SK-N-SH (cell line): ENCODE results near the gene DMGDH. TPM values are rescaled to one million over a fixed set of nuclear protein-coding genes. Genes with fewer than 3 reads are reported as not detected.

ENCODE experiments used
- CTCF ChIA-PET: fragments of 300-600, 350-600 bp; formaldehyde crosslinking; extraction: SDS; loops from one replicate; lab custom pipeline; 2021; lab: Yijun Ruan, JAX
- POLR2A ChIA-PET: fragments of 350-600 bp; sonication (Branson Sonifier 250); formaldehyde crosslinking; extraction: SDS; loops from one replicate; lab custom pipeline; 2020; ENCODE audit warnings: antibody characterized with exemption, inconsistent platforms; lab: Yijun Ruan, JAX
- DNase-seq: peaks from one replicate; pipeline ENCODE4 v3.0.0; 2012
- H2AFZ ChIP-seq: fragments of 200-600 bp; sonication (generic); 2 replicates; pipeline ENCODE4 v1.8.1; 2016; ENCODE audit warnings: antibody characterized with exemption, mild to moderate bottlenecking, low read depth
- H3F3A ChIP-seq: fragments of 200-600 bp; sonication (generic); replicated peaks from 2 replicates; pipeline ENCODE3; 2016; ENCODE audit warnings: antibody characterized with exemption, mild to moderate bottlenecking; ENCODE audit not compliant: insufficient read depth
- H3K27ac ChIP-seq, 2 experiments: fragments of 200-500 bp in 1 of 2; fragments of 200-600 bp in 1 of 2; sonication (Bioruptor generic) in 1 of 2; sonication (generic), shearing (Covaris generic) in 1 of 2; 2 replicates each; pipeline versions ENCODE4 v1.5.1 to v1.6.1; 2014 to 2016; ENCODE audit warnings: low read depth in 2 of 2, inconsistent platforms in 1 of 2, low read length in 1 of 2, mild to moderate bottlenecking in 1 of 2, mixed read lengths in 1 of 2
- H3K27me3 ChIP-seq: fragments of 200-600 bp; sonication (generic), shearing (Covaris generic); 2 replicates; pipeline ENCODE4 v1.6.1; 2016; ENCODE audit warnings: mixed run types; ENCODE audit not compliant: insufficient read depth
- H3K36me3 ChIP-seq, 2 experiments: fragments of 200-500 bp in 1 of 2; fragments of 200-600 bp in 1 of 2; sonication (Bioruptor generic) in 1 of 2; sonication (generic) in 1 of 2; replicated peaks in 1 of 2; 2 replicates each; pipeline versions ENCODE3 to v1.5.1; 2014 to 2016; ENCODE audit warnings: low read length in 1 of 2, mild to moderate bottlenecking in 1 of 2; ENCODE audit not compliant: insufficient read depth in 2 of 2, control insufficient read depth in 1 of 2
- H3K4me1 ChIP-seq, 2 experiments: fragments of 200-500 bp in 1 of 2; fragments of 200-600 bp in 1 of 2; sonication (Bioruptor generic) in 1 of 2; sonication (generic), shearing (Covaris generic) in 1 of 2; 2 replicates each; pipeline versions ENCODE4 v1.5.1 to v1.6.1; 2014 to 2016; ENCODE audit warnings: low read depth in 1 of 2, low read length in 1 of 2, mixed run types in 1 of 2; ENCODE audit not compliant: insufficient read depth in 2 of 2, control insufficient read depth in 1 of 2
- H3K4me2 ChIP-seq: fragments of 200-600 bp; sonication (generic), shearing (Covaris generic); 2 replicates; pipeline ENCODE4 v1.6.1; 2017; ENCODE audit warnings: mixed run types
- H3K4me3 ChIP-seq, 2 experiments: fragments of 200-500 bp in 1 of 2; fragments of 200-600 bp in 1 of 2; sonication (Bioruptor generic) in 1 of 2; sonication (generic), shearing (Covaris generic) in 1 of 2; 2 replicates each; pipeline versions ENCODE4 v1.5.1 to v1.8.1; 2014 to 2016; ENCODE audit warnings: low read depth in 2 of 2, inconsistent platforms in 1 of 2, low read length in 1 of 2, mild to moderate bottlenecking in 1 of 2, mixed read lengths in 1 of 2, moderate library complexity in 1 of 2
- H3K79me2 ChIP-seq: fragments of 200-600 bp; sonication (generic); 2 replicates; pipeline ENCODE4 v1.8.1; 2017; ENCODE audit warnings: mild to moderate bottlenecking; ENCODE audit not compliant: insufficient read depth
- H3K9ac ChIP-seq: fragments of 200-600 bp; sonication (generic); 2 replicates; pipeline ENCODE4 v1.6.1; 2017; ENCODE audit warnings: mixed run types
- H3K9me2 ChIP-seq: fragments of 200-600 bp; sonication (generic); 2 replicates; pipeline ENCODE4 v1.6.1; 2017; ENCODE audit warnings: mixed run types
- H3K9me3 ChIP-seq: fragments of 200-600 bp; sonication (generic); 2 replicates; pipeline ENCODE4 v1.6.1; 2017; ENCODE audit warnings: mixed run types, mild to moderate bottlenecking, moderate library complexity
- H4K20me1 ChIP-seq: fragments of 200-600 bp; sonication (generic); 2 replicates; pipeline ENCODE4 v1.6.1; 2017; ENCODE audit warnings: mild to moderate bottlenecking, mixed run types; ENCODE audit not compliant: insufficient read depth
- CHD2 ChIP-seq: fragments of 150-350 bp; IDR thresholded peaks from 2 replicates; pipeline ENCODE4 v1.6.1; 2018; ENCODE audit warnings: low read length; ENCODE audit not compliant: partially characterized antibody
- CTCF ChIP-seq: fragments of 200-600 bp; sonication (generic); IDR thresholded peaks from 2 replicates; pipeline ENCODE4 v1.6.1; 2017; ENCODE audit warnings: antibody characterized with exemption, mild to moderate bottlenecking, moderate library complexity
- EZH2phosphoT487 ChIP-seq: fragments of 200-600 bp; sonication (generic); IDR thresholded peaks from 2 replicates; pipeline ENCODE4 v1.6.1; 2017; ENCODE audit warnings: low read depth, mixed run types, mild to moderate bottlenecking, antibody characterized with exemption, moderate library complexity, borderline replicate concordance
- FOSL2 ChIP-seq: IDR thresholded peaks from 2 replicates; pipeline ENCODE4 v1.4.0; 2012; ENCODE audit warnings: low read depth, mild to moderate bottlenecking, moderate library complexity, borderline replicate concordance
- FOXM1 ChIP-seq: IDR thresholded peaks from 2 replicates; pipeline ENCODE4 v1.4.0; 2012; ENCODE audit warnings: low read depth, mild to moderate bottlenecking
- GABPA ChIP-seq: IDR thresholded peaks from 2 replicates; pipeline ENCODE4 v1.4.0; 2012; ENCODE audit warnings: low read depth, mild to moderate bottlenecking
- PBX3 ChIP-seq: IDR thresholded peaks from 2 replicates; pipeline ENCODE4; 2012
- RCOR1 ChIP-seq: fragments of 150-350 bp; IDR thresholded peaks from 2 replicates; pipeline ENCODE4 v1.6.1; 2017; ENCODE audit warnings: antibody characterized with exemption, low read length
- RFX5 ChIP-seq: IDR thresholded peaks from 2 replicates; pipeline ENCODE4 v1.6.1; 2012; ENCODE audit warnings: mild to moderate bottlenecking, improper control_type of control experiment, low read length
- RXRA ChIP-seq: IDR thresholded peaks from 2 replicates; pipeline ENCODE4 v1.4.0; 2012; ENCODE audit warnings: low read depth, mild to moderate bottlenecking, borderline replicate concordance
- SMC3 ChIP-seq: IDR thresholded peaks from 2 replicates; pipeline ENCODE4 v1.6.1; 2012; ENCODE audit warnings: low read depth, low read length, improper control_type of control experiment
- TAF1 ChIP-seq: IDR thresholded peaks from 2 replicates; pipeline ENCODE4 v1.6.1; 2012; ENCODE audit warnings: low read depth, mild to moderate bottlenecking, low read length, moderate library complexity, borderline replicate concordance
- YY1 ChIP-seq: IDR thresholded peaks from 2 replicates; pipeline ENCODE4 v1.4.0; 2012; ENCODE audit warnings: low read depth, mild to moderate bottlenecking
- WGBS: methylation state at CpG from one replicate; pipeline ENCODE4 v1.1.6; 2017; ENCODE audit warnings: low lambda C conversion rate; 5-methylcytosine and 5-hydroxymethylcytosine counted together
- polyA plus RNA-seq, 3 experiments: library from polyadenylated mRNA; depleted of rRNA; stranded (reverse); fragments of >200 nt; gene quantifications; 2 replicates each; pipeline ENCODE4 v1.2.3, GENCODE V29; 2012
- TF ChIP-seq, protein P1 (sequence below): fragments of 150-350 bp; IDR thresholded peaks from 2 replicates; pipeline ENCODE4 v1.6.1; 2017; ENCODE audit warnings: antibody characterized with exemption, low read length, low read depth, borderline replicate concordance
- TF ChIP-seq, protein P2 (sequence below): fragments of 150-350 bp; IDR thresholded peaks from 2 replicates; pipeline ENCODE4 v1.6.1; 2016; ENCODE audit warnings: mild to moderate bottlenecking, low read depth, low read length

DMGDH gene
- polyA plus RNA-seq, 1 of the 3 experiments (the other 2 are of a cell fraction), result 0.56 TPM

DNA sequence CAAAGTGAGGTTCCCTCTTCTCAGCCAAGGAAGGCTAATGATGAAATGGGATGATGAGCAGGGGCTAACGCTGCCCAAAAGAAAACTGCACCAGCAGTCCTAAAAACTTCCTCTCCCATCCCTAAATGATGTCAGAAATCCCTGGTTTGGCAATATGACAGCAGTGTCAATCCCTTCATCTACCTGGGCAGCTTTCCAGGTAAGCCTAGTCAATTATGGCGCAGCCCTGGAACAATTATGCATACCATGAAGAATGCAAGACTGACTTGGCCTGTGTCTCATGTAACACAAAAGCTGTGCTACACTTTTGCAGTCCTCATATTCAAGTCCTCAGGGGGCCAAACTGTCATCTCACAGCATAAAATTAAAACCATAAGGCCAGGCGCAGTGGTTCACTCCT is 7.0 kb downstream of the DMGDH start:
- H3K9me3 ChIP-seq, result no peaks in the 10 kb centered on the region
- no peak overlapping the region for H2AFZ ChIP-seq
- peaks cover 0 to 2% of the 10 kb centered on the region in 2 experiments; a peak in 1 of 4 replicates for H3K4me1 ChIP-seq
- H3F3A ChIP-seq, result no peaks in the 10 kb centered on the region
- no peak overlapping the region for H3K4me2 ChIP-seq
- no peak for DNase-seq
- no peaks in the 10 kb centered on the region for H3K27me3 ChIP-seq
- no peak overlapping the region for H3K9ac ChIP-seq
- no peaks in the 10 kb centered on the region for H4K20me1 ChIP-seq
- no peak overlapping the region for H3K27ac ChIP-seq
- no peaks in the 10 kb centered on the region for H3K9me2 ChIP-seq
- TF ChIP-seq CTCF, result no peak
- no peak for TF ChIP-seq TAF1
- no peak for TF ChIP-seq FOXM1
- no peak for TF ChIP-seq GABPA
- no peak for TF ChIP-seq EZH2phosphoT487
- TF ChIP-seq, protein P1, sequence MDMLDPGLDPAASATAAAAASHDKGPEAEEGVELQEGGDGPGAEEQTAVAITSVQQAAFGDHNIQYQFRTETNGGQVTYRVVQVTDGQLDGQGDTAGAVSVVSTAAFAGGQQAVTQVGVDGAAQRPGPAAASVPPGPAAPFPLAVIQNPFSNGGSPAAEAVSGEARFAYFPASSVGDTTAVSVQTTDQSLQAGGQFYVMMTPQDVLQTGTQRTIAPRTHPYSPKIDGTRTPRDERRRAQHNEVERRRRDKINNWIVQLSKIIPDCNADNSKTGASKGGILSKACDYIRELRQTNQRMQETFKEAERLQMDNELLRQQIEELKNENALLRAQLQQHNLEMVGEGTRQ, result no peak
- TF ChIP-seq YY1, result no peak
- TF ChIP-seq CHD2, result no peak
- TF ChIP-seq RCOR1, result no peak
- no peak for TF ChIP-seq RFX5
- TF ChIP-seq SMC3, result no peak
- TF ChIP-seq, protein P2, sequence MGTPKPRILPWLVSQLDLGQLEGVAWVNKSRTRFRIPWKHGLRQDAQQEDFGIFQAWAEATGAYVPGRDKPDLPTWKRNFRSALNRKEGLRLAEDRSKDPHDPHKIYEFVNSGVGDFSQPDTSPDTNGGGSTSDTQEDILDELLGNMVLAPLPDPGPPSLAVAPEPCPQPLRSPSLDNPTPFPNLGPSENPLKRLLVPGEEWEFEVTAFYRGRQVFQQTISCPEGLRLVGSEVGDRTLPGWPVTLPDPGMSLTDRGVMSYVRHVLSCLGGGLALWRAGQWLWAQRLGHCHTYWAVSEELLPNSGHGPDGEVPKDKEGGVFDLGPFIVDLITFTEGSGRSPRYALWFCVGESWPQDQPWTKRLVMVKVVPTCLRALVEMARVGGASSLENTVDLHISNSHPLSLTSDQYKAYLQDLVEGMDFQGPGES, result no peak
- TF ChIP-seq FOSL2, result no peak
- TF ChIP-seq RXRA, result no peak
- TF ChIP-seq PBX3, result no peak
- TF ChIP-seq, all 33 proteins: peak for 0
- POLR2A ChIA-PET, result no interaction called here
- Histone ChIP-seq H3K36me3 (no peaks in the 10 kb centered on the region), H3K4me3 (no peak overlapping the region), H3K79me2 (no peaks in the 10 kb centered on the region)
- CTCF ChIA-PET, result no interaction called here
- 75% methylated on average over 3 of the region's 3 CpGs for WGBS
